Gastrocnemius medialis (tissue), 4 donors: ENCODE data around the gene STAP2. TPM values are rescaled to one million over a fixed set of nuclear protein-coding genes. Genes with fewer than 3 reads are reported as not detected.

ENCODE experiments used
- ATAC-seq, 2 donors: fragments of 150-250 bp; one replicate each; pipeline ENCODE4 v1.9.1; 2016
- DNase-seq, 2 donors: peaks; one replicate each; pipeline ENCODE4 v3.0.0-alpha.2; 2019
- H3K27ac ChIP-seq, 4 donors: fragments of 200-600 bp; sonication (generic); 1 replicate in 1 of 4; 2 replicates in 3 of 4; pipeline ENCODE4 v1.5.1; 2016 to 2018; ENCODE audit warnings: mild to moderate bottlenecking in 2 of 4, moderate library complexity in 1 of 4
- H3K27me3 ChIP-seq, 3 donors: fragments of 200-600 bp; sonication (generic) in 2 of 3; 1 replicate in 1 of 3; 2 replicates in 2 of 3; pipeline versions ENCODE4 v1.5.1 to v1.6.0; 2016 to 2019; ENCODE audit warnings: mild to moderate bottlenecking in 1 of 3, moderate library complexity in 1 of 3
- H3K36me3 ChIP-seq, 2 donors: fragments of 200-600 bp; sonication (generic) in 1 of 2; one replicate each; pipeline ENCODE4 v1.5.1; 2017 to 2018
- H3K4me1 ChIP-seq, 2 donors: fragments of 200-600 bp; sonication (generic) in 1 of 2; one replicate each; pipeline ENCODE4 v1.5.1; 2016 to 2017; ENCODE audit warnings: mild to moderate bottlenecking in 2 of 2
- H3K4me3 ChIP-seq, 4 donors: fragments of 200-600 bp; sonication (generic) in 3 of 4; 1 replicate in 1 of 4; 2 replicates in 3 of 4; pipeline ENCODE4 v1.5.1; 2016 to 2019; ENCODE audit warnings: mild to moderate bottlenecking in 2 of 4
- H3K9me3 ChIP-seq, 3 donors: fragments of 200-600 bp; sonication (generic) in 2 of 3; 1 replicate in 1 of 3; 2 replicates in 2 of 3; pipeline ENCODE4 v1.5.1; 2016 to 2019
- CTCF ChIP-seq, 5 experiments: fragments of 450-650 bp in 3 of 5; fragments of 200-600 bp in 2 of 5; sonication (generic) in 2 of 5; IDR thresholded peaks in 4 of 5; conservative IDR thresholded peaks in 1 of 5; 1 replicate in 4 of 5; 2 replicates in 1 of 5; pipeline ENCODE4 v1.5.1; 2016 to 2019; ENCODE audit warnings: antibody characterized with exemption in 5 of 5, mild to moderate bottlenecking in 3 of 5, moderate library complexity in 3 of 5
- POLR2A ChIP-seq, 2 donors: fragments of 450-650 bp; IDR thresholded peaks; one replicate each; pipeline ENCODE4 v1.6.1; 2017; ENCODE audit warnings: antibody characterized with exemption in 2 of 2, mild to moderate bottlenecking in 2 of 2, moderate library complexity in 2 of 2
- in situ Hi-C, 4 donors: fragments of 200-750 bp; cut with MboI; loops; one replicate each; pipeline versions ENCODE4 v1.15.0 to v1.8.0; 2017; ENCODE audit warnings: low sequenced_read_pairs in 4 of 4
- intact Hi-C: fragments of 100-400 bp; cut with DNase I; formaldehyde crosslinking; loops from one replicate; pipeline ENCODE4 v1.15.1; 2023; ENCODE audit warnings: low total_unique reads
- total RNA-seq, 4 donors: library from RNA; depleted of rRNA; stranded (reverse); fragments of >200 nt; gene quantifications; one replicate each; pipeline versions ENCODE4 v1.1.0 to v1.2.3, GENCODE V29; 2016

The STAP2 gene
- total RNA-seq, 4 donors from 2014 or later: 0.94 to 2.1 (median 1.3) TPM; not detected in 1

DNA sequence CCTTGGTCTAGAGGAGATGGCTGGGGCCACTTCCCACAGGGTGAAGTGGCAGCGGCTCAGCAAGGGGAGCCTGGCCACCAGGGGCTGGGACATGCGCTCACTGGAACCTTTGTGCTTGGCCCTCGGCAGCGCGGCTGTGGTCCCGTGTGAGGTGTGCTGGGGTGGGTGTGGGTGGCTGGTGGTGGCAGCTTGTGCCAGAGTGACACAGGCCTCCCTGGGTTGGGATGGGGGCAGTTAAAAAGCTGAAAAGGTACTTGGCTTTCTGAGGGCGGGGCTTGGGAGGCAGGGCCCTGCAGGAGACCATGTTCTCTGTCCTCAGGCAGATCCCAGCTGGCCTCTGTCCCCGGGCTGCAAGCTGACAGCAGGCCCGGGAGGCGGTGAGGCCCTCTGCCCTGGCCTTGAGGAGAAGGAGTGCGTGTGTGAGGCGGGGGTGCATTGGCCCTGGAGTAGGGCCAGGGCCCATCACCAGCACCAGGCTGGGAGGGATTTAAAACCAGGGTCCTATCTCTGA is 22.1 kb upstream of the STAP2 start:
- no peak for DNase-seq
- no peak for TF ChIP-seq CTCF (IDR thresholded peaks at IDR 0.05 in 4 of 5, conservative IDR thresholded peaks at IDR 0.05 in 1 of 5)
- no peak for TF ChIP-seq POLR2A (IDR thresholded peaks at IDR 0.05)
- intact Hi-C loops: no loop called here
- ATAC-seq: no peak
- Histone ChIP-seq H3K4me1 (no peaks in the 10 kb centered on the region), H3K36me3 (peaks cover 0 to 56% of the 10 kb centered on the region in 2 donors), H3K9me3 (no peaks in the 10 kb centered on the region), H3K4me3 (no peak overlapping the region), H3K27me3 (no peaks in the 10 kb centered on the region), H3K27ac (no peak overlapping the region)
- in situ Hi-C loops: no loop called here

DNA sequence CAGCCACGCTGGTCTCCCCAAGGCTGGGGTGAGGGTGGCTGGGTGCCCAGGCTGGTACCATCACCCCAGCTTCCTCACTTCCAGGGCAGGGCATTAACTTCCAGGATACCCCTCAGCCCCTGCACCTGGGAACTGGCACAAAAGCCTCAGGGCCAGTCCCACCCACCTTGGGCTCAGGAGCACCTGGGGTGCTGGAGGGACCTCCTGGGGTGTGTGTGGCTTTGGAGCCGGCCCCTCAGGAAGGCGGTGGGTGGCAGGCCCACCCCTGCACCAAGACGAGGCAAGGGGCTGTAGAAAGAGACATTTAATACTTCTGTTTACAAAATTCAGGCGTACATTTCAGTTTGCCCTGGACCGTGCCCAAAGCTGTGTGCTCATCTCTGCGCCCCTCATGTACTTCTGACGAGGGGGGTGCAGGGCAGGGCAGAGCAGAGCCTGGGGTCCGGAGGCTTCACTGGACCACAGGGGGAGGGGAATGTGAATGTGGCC is 21.5 kb upstream of the STAP2 start:
- intact Hi-C loops (no loop called here), in situ Hi-C loops (no loop called here)
- Histone ChIP-seq H3K36me3 (peaks cover 0 to 51% of the 10 kb centered on the region in 2 donors), H3K27me3 (no peaks in the 10 kb centered on the region), H3K27ac (no peak overlapping the region), H3K4me3 (no peak overlapping the region), H3K4me1 (no peaks in the 10 kb centered on the region), H3K9me3 (no peaks in the 10 kb centered on the region)
- ATAC-seq (no peak), DNase-seq (no peak)
- TF ChIP-seq POLR2A (IDR thresholded peaks at IDR 0.05) (no peak), CTCF (IDR thresholded peaks at IDR 0.05 in 4 of 5, conservative IDR thresholded peaks at IDR 0.05 in 1 of 5) (no peak)

DNA sequence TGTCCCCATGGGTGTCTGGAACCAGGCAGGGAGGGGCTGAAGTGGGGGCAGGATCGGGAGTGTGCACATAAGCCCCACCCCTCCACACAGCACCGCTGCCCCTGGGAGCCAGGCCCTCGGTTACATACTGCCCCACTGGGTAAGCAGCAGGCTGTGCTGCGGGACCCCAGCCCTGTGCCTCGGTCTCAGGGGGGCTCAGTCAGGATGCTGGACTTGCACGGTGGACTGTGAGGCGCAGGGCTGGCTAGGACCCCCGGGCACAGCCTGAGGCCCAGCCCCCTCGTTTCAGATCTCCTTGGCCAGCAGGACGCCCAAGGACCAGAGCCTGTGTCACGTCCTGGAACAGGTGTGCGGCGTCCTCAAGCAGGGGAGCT is 21.0 kb upstream of the STAP2 start:
- in situ Hi-C loops: loop anchor here in 1 of 4 donors (10.0 kb wide), 1 partner anchor 95 kb away; no protein-coding TSS in a partner anchor
- no peak for ATAC-seq
- peaks cover 0 to 48% of the 10 kb centered on the region in 2 donors for H3K36me3 ChIP-seq
- TF ChIP-seq POLR2A (IDR thresholded peaks at IDR 0.05): no peak
- no peak for TF ChIP-seq CTCF (IDR thresholded peaks at IDR 0.05 in 4 of 5, conservative IDR thresholded peaks at IDR 0.05 in 1 of 5)
- no peaks in the 10 kb centered on the region for H3K27me3 ChIP-seq
- intact Hi-C loops: no loop called here
- H3K4me3 ChIP-seq: no peak overlapping the region
- no peaks in the 10 kb centered on the region for H3K9me3 ChIP-seq
- H3K27ac ChIP-seq: no peak overlapping the region
- DNase-seq: no peak
- H3K4me1 ChIP-seq: no peaks in the 10 kb centered on the region

- Histone ChIP-seq H3K4me1 (no peaks in the 10 kb centered on the region), H3K9me3 (no peaks in the 10 kb centered on the region), H3K27me3 (no peaks in the 10 kb centered on the region), H3K36me3 (peaks cover 0 to 42% of the 10 kb centered on the region in 2 donors), H3K4me3 (no peak overlapping the region), H3K27ac (no peak overlapping the region)
- ATAC-seq: no peak
- TF ChIP-seq CTCF (IDR thresholded peaks at IDR 0.05 in 4 of 5, conservative IDR thresholded peaks at IDR 0.05 in 1 of 5) (no peak), POLR2A (IDR thresholded peaks at IDR 0.05) (no peak)
- no peak for DNase-seq
- intact Hi-C loops (no loop called here), in situ Hi-C loops (loop anchor here in 1 of 4 donors (10.0 kb wide), 1 partner anchor 94 kb away; no protein-coding TSS in a partner anchor)
Observed at GRCh38 chr19:4358709-4359626, 20.3 kb upstream of the STAP2 start.
